Medulla oblongata (tissue), 1 donor: ENCODE data around the gene ADGRV1.

Source experiments
- DNase-seq: peaks from one replicate; pipeline ENCODE4 v3.0.0-alpha.2; 2015; ENCODE audit errors: extremely low spot score

Gene ADGRV1

DNA sequence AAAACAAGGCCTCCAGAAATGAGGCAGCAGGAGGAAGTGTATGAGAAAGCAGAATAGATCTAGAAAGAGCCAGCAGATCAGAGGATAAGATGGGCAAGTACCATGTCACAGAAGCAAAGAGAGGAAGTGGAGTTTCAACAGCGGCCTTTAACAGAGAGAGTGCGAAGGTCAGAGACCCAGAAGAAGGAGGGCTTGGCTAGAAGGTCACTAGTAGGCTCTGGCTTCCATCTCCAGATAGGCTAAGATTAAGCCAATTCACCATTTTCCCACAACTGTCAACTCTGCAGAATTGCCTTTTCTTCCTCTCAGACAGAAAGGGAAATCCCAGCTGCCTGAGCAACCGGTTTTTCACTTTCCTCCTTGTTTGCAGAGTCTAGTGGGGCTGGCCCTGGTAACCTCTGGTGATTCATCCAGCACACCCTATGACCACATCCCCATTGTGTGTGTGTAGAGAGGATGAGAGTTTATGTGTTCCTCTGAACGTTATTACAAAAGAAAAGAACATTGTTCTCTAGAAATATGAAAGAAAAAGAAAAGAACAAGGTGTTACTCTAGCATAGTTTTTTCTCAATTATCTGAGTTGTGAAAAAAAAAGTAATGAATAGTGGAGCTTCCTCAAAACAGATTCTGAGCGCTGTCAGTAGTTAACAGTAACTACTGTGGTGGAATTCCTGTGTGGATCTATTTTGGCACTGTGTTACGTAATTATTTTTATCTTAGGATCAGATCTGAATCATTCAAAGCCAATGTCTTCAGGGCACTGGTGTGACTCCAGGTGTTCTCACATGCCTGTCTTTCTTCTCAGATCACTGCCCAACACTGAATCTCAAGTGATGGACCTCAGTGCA, 604.2 kb downstream of the ADGRV1 start:
- peak; percentile 79 for DNase-seq

DNA sequence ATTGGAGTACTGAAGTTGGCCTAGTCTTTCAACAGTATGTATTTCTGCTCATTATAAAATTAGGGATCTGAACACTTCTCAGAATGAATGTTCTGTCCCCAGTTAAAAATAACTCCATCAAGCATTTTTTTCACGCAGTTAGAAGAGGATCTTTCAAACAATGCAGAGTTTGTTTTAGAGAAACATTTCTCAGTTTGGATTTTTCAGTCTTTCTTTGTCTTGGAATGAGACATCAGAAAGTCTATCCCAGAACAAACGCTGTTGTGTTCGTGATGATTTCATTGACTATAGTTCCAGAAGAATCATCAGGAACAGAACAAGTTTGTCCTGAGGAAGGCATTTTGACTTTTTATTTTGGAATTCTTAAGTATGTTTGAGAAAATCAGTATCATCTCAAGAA, 605.8 kb downstream of the ADGRV1 start:
- DNase-seq, result peak; percentile 76

GRCh38 chr5:91166059-91166807, 607.6 kb downstream of the ADGRV1 start:
- no peak for DNase-seq

GRCh38 chr5:91168859-91169258, 610.3 kb downstream of the ADGRV1 start:
- DNase-seq, result no peak

DNA sequence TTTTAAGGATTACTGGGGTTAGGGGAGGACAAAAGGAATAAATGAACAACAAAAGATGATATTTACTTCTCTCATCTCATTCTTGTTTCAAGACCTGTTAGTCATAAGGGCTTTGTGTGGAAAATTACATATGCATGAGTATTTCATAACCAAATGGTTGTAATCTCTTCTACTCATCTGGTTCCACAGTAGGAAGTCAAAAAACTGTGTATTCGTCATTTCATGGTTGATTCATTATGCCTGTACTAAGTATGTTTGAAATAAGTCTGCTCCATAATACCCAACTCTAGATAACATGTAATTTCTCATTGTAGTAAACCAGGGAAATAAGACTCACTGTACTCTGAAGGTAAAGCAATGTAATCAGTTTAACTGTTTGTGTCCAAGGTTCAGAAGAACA, 611.7 kb downstream of the ADGRV1 start:
- DNase-seq, result no peak

GRCh38 chr5:91171322-91171721, 612.7 kb downstream of the ADGRV1 start:
- no peak for DNase-seq

GRCh38 chr5:91174396-91174795, 615.8 kb downstream of the ADGRV1 start:
- DNase-seq, result no peak

- no peak for DNase-seq
These were observed 617.1 kb downstream of the ADGRV1 start for GRCh38 chr5:91175708-91176107.

DNA sequence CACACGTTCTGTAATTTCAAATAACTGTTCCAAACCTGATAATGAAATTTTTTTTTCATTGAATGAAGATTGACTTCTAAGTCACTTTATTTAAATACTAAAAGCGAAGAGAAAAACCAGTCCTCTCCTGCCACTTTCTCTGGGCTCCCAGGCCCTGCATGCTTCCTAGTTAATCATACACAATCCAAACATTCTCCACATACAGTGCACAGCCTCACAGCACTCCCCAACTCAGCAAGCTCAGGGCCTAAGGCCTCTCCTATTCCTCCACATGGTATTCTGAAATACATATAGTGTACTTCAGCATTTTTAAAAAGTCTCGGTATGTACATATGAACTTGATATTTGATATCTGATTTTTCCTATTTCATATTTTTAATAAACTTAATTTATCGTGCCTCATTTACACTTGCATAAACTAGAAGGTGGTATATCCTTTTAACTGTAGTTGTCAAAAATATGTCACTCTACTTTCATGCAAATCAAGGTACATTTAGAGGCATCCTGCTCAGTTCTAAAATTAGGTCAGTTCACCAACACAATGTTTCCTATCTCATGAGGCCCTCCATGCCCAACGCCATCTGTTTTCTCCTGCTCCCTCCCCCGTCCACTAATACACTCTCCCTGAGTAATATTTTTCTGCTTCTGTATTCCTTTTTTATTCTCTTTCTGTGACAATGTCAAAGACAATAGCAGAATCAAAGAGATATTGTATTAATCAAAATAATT, 617.9 kb downstream of the ADGRV1 start:
- DNase-seq, result no peak

DNA sequence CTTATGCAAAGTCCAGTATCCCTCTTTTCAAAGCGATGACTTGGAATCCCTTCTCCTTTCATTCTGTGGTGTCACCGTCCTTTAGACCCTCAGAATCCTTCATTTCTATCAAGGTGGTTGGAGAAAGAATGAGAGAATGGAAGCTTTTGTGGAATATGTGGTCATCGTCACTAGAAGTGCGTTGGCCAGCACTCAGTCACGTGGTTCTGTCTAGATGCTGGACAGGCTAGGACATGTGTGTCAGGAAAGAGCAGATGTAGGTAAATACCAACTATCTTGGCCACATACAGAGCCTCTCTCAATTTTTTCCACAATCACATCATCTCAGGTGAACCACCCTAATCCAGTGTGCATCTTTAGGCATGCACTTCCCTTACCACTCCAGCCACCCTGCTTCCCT, 618.5 kb downstream of the ADGRV1 start:
- no peak for DNase-seq

DNA sequence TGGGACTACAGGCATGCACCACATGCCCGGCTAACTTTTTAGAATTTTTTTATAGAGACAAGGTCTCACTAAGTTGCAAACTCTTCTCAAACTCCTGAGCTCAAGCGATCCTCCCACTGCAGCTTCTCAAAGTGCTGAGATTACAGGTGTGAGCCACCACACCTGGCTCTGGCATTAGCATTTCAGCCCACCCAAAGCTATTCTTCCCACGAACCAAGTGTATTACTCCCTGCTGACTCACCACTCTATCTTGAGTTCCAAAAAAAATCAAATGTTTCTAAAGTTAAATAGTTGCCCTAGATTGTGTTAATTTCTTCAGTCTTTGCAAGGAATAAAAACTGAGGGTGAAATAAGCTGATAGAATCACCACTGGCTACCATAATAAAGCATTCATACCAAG, 619.0 kb downstream of the ADGRV1 start:
- DNase-seq, result no peak

- no peak for DNase-seq
These were observed 619.9 kb downstream of the ADGRV1 start for GRCh38 chr5:91178461-91178860.

GRCh38 chr5:91179018-91179417, 620.4 kb downstream of the ADGRV1 start:
- no peak for DNase-seq

DNA sequence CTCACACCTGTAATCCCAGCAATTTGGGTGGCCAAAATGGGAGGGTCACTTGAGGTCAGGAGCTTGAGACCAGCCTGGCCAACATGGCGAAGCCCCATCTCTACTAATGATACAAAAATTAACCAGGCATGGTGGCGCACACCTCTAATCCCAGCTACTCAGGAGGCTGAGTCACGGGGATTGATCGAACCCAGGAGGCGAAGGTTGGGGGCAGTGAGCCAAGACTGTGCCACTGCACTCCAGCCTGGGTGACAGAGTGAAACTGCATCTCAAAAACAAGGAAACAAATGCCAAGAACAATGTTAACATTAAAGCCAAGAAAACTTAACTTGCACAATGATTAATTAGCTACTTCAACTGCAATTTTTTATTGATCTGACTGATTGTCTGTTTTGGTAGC, 621.9 kb downstream of the ADGRV1 start:
- no peak for DNase-seq

GRCh38 chr5:91182763-91183162, 624.2 kb downstream of the ADGRV1 start:
- DNase-seq, result peak; percentile 79

GRCh38 chr5:91183743-91184142, 625.1 kb downstream of the ADGRV1 start:
- DNase-seq, result peak; percentile 34

GRCh38 chr5:91186101-91186500, 627.5 kb downstream of the ADGRV1 start:
- no peak for DNase-seq

- DNase-seq, result no peak
These were observed 628.4 kb downstream of the ADGRV1 start for GRCh38 chr5:91187032-91187431.

DNA sequence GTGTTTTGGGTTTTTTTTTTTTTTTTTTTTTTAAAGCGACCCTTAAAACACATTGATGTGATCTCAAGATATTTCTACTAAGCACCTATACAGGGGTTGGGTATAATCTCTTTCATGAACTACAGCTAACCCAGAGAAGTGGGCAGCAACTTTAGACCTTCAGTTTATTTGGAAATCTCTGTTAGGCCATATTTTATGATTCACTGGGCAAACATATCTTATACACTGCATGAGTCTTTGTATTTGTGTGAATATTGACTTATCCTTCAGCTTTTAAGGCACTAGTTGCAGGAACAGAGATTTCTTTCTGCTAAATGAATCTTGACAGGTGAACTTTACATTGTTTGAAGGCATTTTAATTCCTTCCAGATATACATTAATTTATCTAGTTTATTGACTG, 630.2 kb downstream of the ADGRV1 start:
- no peak for DNase-seq

DNA sequence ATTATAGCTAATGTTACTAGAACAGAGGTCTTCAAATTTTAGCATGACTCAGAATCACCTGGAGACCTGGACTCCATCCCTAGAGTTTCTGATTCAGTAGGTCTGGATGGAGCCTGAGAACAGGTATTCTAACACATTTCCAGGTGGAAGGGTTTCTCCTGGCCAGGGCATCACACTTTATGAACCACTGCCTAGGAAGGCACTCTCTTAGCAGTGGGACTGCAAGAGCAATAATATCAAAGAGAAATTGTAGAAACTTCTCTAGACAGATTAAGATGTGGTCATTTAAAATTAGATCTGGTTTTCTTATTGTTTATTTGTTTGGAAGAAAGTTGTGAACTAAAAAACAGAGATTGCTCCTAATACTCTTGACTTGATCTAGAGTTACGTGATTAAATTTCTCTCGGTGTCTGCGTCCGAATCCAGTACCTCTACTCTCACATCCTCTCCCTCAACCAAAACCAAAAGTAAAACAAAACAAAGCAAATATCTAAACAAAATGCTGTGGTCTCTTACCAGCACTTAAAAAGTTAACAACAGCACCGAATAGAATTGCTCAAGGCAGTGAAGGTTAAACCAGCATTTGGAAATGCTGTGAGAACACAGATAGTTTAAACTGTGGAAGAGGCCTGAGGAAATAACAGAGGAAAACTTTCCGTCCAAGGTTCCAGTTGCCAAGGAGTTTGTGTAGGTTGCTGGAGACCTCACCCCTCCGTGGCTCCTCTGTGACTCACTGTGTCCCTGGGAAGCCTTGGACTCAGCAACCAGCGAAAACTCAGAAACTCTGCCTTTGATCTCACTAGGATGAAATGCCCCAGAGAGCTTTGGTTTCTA, 631.1 kb downstream of the ADGRV1 start:
- peak; percentile 37 for DNase-seq

DNA sequence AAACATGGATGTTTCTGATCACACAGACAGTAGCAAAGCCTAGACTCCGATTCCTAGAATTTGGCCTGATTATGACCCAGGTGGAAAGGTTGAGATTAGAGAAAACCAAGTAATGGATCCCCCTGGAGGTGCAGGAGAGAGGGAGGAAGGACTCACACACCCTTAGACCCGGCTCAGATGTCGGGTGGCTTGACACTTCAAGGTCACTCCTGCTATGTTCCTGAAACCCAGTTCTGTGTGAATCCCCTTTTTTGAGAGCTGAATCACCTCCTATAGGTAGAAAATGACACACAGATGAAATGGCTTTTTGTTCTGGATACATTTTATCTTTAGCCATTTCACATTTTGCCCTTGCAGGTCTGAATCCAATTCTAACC, 631.7 kb downstream of the ADGRV1 start:
- no peak for DNase-seq
